Epidermal melanocyte (primary cell): ENCODE data around the gene RUNX2.

ENCODE experiments used
- DNase-seq: peaks from one replicate; pipeline ENCODE4 v3.0.0; 2011; ENCODE audit warnings: low spot score; ENCODE audit not compliant: insufficient read length

The RUNX2 gene

DNA sequence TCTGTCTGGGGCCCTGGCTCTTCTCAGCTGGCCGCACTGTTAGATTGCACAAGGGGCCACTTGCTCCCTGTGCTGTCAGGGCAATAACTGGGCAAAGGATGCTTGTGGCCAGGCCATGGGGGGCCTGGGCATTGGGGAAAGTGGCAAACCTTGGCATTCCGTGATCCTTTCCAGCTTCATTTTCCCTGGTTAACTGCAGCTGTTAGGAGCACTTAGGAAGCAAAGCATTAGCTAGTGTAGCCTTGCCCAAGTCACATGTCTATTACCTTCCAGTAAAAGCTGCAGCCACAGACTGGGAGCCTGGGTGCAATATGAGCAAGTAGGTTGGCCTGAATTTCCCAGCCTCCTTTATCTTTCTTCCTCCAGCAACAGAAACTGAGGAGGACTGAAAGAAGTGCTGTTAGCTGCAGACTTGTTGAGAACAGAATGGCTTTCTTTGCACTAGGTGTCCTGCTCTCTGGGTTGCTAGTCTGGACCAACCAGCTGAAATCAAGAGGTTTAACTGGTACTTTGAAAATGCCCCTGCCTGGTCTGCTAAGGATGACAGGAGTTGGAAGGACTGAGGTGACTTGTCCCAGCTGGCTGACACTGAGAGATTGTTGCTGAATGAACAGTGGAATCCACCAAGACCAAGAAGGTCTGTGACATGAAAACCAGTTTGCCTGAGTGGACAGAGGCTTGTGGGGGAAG is 361.9 kb downstream of the RUNX2 start:
- no peak for DNase-seq

GRCh38 chr6:45690846-45691245 is 362.7 kb downstream of the RUNX2 start:
- no peak for DNase-seq

DNA sequence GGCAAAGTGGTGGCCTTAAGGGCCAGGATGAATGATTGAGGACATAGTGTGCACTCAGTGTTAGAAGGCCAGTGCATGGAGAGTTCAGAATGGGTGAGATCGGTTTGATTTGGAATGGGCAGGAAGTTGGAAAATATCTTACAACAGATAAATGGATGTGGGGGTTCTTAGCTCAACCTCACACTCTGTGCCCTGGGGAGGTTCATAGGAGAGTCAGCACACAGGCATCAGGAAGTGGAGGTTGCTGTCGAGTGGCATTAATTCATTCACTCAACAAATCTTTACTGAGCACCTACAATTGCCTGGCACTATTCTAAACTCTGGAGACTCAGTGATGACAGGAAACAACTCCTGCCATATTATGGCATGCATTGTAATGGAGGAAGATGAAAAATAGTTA is 363.3 kb downstream of the RUNX2 start:
- no peak for DNase-seq

GRCh38 chr6:45692021-45692420 is 363.9 kb downstream of the RUNX2 start:
- no peak for DNase-seq

DNA sequence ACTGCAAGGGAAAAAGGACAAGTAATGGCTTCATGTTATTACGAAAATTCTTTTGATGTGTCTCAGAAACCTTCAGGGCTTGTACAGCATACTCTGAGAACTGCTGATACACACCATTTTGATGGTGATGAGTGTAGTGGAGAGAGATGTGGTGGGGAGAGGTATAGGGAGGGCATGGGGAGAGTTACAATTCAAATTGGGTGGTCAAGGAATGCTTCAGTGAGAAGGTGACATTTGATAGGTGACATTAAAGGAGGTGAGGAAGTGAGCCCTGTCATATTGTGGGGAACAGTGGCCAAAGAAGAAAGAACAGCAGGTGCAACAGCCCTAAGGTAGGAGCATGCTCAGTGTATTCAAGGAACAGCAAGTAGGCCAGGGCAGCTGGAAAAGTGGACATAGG is 368.6 kb downstream of the RUNX2 start:
- DNase-seq, result no peak

DNA sequence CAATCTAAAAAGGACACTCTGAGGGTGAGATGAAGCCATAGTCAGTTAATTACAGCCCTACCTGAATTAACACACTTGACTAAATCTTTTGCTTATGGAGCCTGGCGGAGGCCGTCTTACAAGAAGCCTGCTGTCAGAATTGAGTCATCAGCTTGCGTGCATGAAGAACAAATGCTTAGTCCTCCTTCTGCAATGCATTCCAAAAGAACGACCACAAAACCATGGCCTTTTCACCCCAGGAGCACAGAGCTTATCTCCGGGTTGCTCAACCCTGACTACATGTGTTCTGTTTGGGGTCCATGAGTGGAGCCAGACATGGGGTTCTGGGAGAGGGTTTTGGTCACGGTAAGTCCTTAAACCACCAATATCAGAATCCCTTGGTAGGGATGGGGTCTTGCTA is 369.5 kb downstream of the RUNX2 start:
- peak; percentile 36 for DNase-seq

DNA sequence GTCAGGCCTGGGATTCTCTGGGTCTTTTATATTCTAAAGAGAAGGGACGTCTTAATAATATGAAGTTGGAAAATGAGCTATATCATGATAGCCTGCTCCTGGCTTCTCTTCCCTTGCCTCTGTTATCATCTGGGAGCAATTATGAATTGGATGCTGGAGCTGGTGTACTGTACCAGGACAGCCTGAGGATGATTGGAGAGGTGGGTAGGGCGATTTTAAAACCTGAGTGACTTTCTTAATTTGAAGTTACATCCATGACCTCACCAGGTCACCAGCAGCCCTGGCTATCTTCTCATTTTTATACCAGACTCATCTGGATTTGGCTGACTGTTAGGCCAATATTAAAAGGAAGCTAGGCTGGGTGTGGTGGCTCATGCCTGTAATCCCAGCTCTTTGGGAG is 369.9 kb downstream of the RUNX2 start:
- no peak for DNase-seq

DNA sequence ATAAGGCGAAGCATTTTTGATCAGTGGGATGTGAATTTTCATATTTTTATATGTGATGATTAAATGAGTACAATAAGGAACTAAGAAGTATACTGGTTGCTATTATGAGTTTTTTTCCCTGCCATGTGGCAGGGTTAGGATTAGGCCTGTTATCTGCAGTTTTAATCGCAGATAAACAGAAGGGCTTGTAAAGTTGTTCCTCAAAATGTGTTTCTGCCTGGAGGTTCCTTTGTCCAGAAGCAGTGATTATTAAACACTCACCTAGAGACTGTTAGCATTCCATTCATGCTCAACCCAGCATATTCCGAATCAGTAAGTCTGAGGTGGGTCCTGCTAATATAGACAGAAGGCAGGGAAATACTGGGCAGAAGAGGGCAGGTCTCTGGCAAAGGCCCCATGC is 371.5 kb downstream of the RUNX2 start:
- DNase-seq, result no peak

GRCh38 chr6:45702849-45703739 is 375.0 kb downstream of the RUNX2 start:
- no peak for DNase-seq

DNA sequence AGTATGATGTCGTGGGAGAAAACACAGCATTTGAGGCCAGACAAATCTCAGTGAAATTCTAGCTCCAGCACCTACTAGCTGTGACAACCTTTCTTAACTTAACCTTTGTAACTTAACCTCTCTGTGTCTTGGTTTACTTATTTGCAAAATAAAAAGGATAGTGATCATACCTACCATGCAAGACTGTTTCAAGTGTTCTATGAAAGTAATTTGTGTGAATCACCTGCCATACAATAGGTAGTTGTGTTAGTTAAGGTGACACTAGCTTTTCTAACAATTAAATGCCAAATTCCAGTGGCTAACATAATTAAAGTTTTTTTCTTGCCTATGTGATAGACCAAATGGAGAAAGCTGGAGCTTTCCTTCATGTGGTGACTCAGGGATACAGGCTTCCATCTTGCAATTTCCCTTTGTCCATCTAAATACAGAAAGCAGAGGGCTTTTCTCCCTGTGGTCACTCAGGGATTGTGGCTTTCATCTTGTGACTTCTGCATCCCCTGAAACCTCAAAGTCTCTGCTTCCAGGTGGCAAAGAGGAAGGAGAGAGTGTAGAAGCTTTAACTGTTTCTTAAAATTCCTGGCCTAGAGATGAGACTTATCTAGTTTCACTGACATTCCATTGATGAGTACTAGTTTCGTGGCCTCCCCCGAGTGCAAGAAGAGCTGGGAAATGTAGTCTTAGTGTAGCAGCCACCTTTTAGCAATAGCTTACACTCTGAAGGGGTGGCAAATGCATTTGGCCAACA is 376.1 kb downstream of the RUNX2 start:
- DNase-seq, result no peak

- no peak for DNase-seq
These were observed 377.2 kb downstream of the RUNX2 start for GRCh38 chr6:45705137-45705855.

DNA sequence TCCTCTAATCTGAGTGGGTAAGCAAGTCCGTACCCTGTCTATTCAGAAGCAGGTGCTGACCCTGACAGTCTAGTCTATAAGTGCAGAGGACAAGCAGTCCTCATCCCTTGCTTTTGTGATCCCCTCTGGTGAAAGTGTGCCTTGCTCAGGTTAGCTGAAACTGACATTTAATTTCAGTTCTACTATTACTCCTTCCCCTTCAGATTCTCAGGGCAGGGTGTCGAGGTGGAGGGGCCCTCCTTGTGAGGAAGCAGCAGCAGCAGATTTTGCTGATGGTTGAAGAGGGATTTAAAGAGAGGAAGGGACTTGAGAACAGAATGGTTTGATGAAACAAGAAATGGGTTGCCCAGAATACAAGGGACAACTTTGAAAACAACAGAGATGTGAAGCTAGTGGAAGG is 378.2 kb downstream of the RUNX2 start:
- no peak for DNase-seq

DNA sequence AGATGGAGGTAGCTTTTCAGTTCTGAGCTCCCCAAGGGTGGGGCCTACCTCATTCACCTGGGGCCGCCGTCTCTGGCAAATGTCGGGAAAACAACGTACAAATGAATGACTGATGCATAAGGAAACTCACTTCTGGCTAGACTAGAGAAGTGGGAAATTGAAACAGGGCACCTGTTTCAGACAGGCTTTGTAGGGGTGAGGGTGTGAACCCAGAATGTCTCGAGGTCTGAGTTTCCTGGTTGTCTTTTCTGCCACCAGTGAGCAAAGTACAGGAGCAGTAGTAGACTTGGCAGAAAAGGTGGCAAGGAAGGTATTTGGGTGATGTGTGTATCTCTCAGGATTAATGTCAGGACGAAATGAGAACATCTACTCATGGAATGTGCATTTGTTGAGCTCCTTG is 379.0 kb downstream of the RUNX2 start:
- DNase-seq, result no peak

DNA sequence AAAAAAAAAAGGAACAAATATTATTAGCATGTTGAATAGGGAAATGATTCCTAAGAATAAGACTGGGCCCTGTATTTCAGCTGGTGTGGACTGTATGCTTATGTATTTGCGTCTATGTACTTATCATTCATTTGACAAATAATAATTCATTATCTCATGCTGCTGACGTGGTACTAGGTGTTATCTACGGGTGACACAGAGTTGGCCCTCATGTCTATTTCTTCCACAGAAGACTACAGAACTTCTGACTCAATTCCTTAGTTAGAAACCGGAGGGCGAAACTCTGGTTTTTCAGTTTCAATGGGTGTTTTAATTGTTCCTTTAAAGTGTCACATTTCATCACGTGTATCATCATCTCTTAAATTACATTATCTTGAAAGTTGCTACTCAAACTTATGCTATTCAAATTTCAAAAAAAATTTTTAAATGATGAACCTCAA is 381.7 kb downstream of the RUNX2 start:
- DNase-seq, result no peak

GRCh38 chr6:45710304-45710821 is 382.2 kb downstream of the RUNX2 start:
- DNase-seq, result no peak

- no peak for DNase-seq
These were observed 383.9 kb downstream of the RUNX2 start for GRCh38 chr6:45712076-45712475.

DNA sequence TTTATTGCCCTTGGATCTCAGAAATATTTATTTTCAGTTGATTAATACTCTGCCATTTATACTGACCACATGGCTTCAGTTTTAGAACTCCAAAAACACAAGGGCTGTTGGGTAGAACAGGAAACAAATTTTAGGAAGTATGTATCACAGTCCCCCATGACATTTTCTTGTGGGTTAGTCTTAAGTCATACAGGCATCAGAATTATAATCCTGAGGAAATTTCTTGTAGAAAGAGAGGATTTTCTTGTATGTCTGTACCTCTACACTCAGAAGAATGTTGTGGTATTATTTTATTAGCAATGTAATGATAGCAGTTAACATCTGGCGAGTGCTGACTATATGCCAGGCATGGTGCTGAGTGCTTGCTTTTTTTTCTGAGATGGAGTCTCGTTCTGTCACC is 384.7 kb downstream of the RUNX2 start:
- no peak for DNase-seq
